Measurements from ENCODE around the gene RING1. TPM values are rescaled to one million over a fixed set of nuclear protein-coding genes. Genes with fewer than 3 reads are reported as not detected.
A peak's percentile ranks its signal among the peaks of the same experiment; 100 is the strongest.

Gene RING1
- total RNA-seq, 1 experiment from 2014 or later: 48.3 TPM

DNA sequence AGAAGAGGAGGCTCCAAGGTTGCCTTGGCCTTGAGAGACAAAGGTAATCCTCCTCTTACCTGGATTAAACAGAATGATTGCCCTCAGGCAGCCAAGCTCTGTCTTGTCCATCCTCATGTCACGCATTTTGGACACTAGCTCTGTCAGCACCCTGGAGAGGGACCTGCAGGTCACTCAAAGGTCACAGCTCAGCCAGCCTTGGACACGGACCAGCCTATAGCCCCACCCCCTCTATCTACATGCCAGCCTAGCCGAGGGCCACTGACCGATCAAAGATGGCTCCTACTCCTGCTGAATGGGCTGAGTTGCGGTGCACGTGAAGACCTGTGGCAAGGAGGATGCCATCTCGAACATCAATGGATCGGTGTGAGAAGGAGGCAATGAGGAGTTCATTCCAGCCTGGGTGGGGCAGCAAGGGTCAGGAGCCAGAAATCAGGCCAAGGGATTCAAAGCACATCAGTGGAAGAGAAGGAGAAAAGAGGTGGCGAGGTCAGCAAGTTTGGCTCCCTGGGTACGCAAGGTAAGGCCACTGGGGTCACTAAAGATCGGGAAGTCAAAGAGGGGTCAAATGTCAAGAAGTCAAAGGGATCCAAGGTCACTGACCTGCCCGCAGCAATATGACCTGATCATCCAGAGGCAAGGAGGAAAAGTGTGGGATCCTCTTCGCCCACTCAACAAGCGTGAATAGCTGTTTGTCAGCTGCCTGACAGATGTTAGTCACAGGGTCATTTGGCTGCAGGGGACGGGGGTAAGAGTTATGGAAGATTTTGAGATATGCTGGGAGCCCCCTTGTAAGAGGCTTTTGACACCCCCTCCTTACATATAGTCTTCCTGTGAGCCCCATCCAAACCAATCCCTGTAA lies 12.8 kb upstream of the RING1 start:
- POLR2A ChIA-PET: no interaction called here
- H3K4me1 Mint-ChIP-seq (ENCODE audit: insufficient read depth, unreplicated experiment): peaks cover 24% of the 10 kb centered on the region
- DNase-seq (ENCODE audit: unreplicated experiment): no peak
- CTCF ChIA-PET: interaction anchor here (0.5 to 0.7 kb wide), 4 partner anchors 104 to 1243 kb away, joined by 3 to 4 read pairs (median 4); no protein-coding TSS in a partner anchor
- H3K27ac Mint-ChIP-seq (ENCODE audit: low read depth, unreplicated experiment): no peak overlapping the region
- no TSS peak for BruUV-seq (replicated peaks)
- intact Hi-C loops (cut with micrococcal nuclease): no loop called here
- no peak for TF ChIP-seq CTCF (IDR thresholded peaks at IDR 0.05; ENCODE audit: unreplicated experiment)
- H3K36me3 Mint-ChIP-seq (ENCODE audit: insufficient read depth, unreplicated experiment): peaks cover 38% of the 10 kb centered on the region
- H3K27me3 Mint-ChIP-seq (ENCODE audit: insufficient read depth, unreplicated experiment): no peaks in the 10 kb centered on the region
- no peak overlapping the region for H3K4me3 Mint-ChIP-seq (ENCODE audit: unreplicated experiment)
- no peaks in the 10 kb centered on the region for H3K9me3 Mint-ChIP-seq (ENCODE audit: unreplicated experiment)

DNA sequence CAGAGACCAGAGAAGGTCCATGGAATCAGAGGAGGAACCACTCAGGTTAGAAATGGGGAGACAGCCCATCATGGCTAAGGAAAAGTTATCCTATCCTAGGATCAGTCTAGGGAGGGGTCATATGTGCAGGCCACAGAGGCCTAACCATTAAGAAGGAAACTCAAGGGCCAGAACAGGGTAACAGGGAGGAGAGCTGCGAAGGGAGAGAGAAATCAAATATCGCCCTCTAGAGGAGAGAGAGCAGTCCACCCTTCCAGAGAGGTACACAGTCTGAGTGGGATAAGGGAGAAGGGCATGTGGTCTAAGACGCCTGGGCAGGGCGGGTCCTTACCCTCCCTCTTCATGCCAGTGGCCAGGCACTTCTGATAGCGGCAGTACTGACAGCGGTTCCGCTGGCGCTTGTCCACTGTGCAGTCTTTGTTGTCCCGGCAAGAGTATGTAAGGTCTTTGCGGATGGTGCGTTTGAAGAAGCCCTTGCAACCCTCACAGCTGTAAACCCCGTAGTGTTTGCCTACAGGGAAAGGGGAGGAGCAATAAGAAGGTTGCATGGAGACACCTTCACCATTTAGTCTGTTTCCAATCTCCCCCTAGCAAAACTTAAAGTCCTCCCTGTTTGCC lies 10.8 kb upstream of the RING1 start:
- Mint-ChIP-seq H3K9me3 (ENCODE audit: unreplicated experiment) (no peaks in the 10 kb centered on the region), H3K4me3 (ENCODE audit: unreplicated experiment) (peak overlapping the region; percentile 1), H3K4me1 (ENCODE audit: insufficient read depth, unreplicated experiment) (peaks cover 35% of the 10 kb centered on the region), H3K27me3 (ENCODE audit: insufficient read depth, unreplicated experiment) (no peaks in the 10 kb centered on the region), H3K27ac (ENCODE audit: low read depth, unreplicated experiment) (no peak overlapping the region), H3K36me3 (ENCODE audit: insufficient read depth, unreplicated experiment) (peaks cover 50% of the 10 kb centered on the region)
- CTCF ChIA-PET: interaction anchor here (0.7 to 1.6 kb wide), 18 partner anchors 12 to 206 kb away, joined by 3 to 8 read pairs (median 4); no protein-coding TSS in a partner anchor
- POLR2A ChIA-PET: interaction anchor here (0.6 to 1.7 kb wide), 8 partner anchors 8 to 234 kb away, joined by 3 to 8 read pairs (median 4); partner anchors contain the start of gene RING1
- no TSS peak for BruUV-seq (replicated peaks)
- intact Hi-C loops (cut with micrococcal nuclease): no loop called here
- peak; percentile 39 for TF ChIP-seq CTCF (IDR thresholded peaks at IDR 0.05; ENCODE audit: unreplicated experiment)
- peak; percentile 69 for DNase-seq (ENCODE audit: unreplicated experiment)

GRCh38 chr6:33198159-33198852 lies 10.0 kb upstream of the RING1 start:
- no peak for DNase-seq (ENCODE audit: unreplicated experiment)
- Mint-ChIP-seq H3K27me3 (ENCODE audit: insufficient read depth, unreplicated experiment) (no peaks in the 10 kb centered on the region), H3K9me3 (ENCODE audit: unreplicated experiment) (no peaks in the 10 kb centered on the region), H3K4me1 (ENCODE audit: insufficient read depth, unreplicated experiment) (peaks cover 43% of the 10 kb centered on the region), H3K36me3 (ENCODE audit: insufficient read depth, unreplicated experiment) (peaks cover 58% of the 10 kb centered on the region), H3K4me3 (ENCODE audit: unreplicated experiment) (peak overlapping the region; percentile 98), H3K27ac (ENCODE audit: low read depth, unreplicated experiment) (peak overlapping the region; percentile 100)
- ChIA-PET CTCF (interaction anchor here (0.8 to 1.6 kb wide), 11 partner anchors 11 to 84 kb away, joined by 3 to 8 read pairs (median 4); no protein-coding TSS in a partner anchor), POLR2A (interaction anchor here (0.6 to 2.4 kb wide), 5 partner anchors 37 to 235 kb away, joined by 3 to 11 read pairs (median 7); partner anchors contain the start of genes RPS18 and VPS52)
- TF ChIP-seq CTCF (IDR thresholded peaks at IDR 0.05; ENCODE audit: unreplicated experiment): no peak
- BruUV-seq (replicated peaks): TSS peak; percentile 10
- intact Hi-C loops (cut with micrococcal nuclease): no loop called here

Measured in MCF 10A (cell line).